HG02610 (cell line): ENCODE results near the gene GOLGA8K.
"Not testable (repeated sequence)": the region's sequence is repeated elsewhere in the genome, so short reads cannot be mapped to it uniquely, and the experiment has no call there.

Experiments used
- ATAC-seq: cut with Tn5 transposase; IDR thresholded peaks from one replicate; pipeline ENCODE4 v1.9.1; 2021; ENCODE audit warnings: mild to moderate bottlenecking, moderate library complexity; ENCODE audit not compliant: unreplicated experiment

The GOLGA8K gene, protein sequence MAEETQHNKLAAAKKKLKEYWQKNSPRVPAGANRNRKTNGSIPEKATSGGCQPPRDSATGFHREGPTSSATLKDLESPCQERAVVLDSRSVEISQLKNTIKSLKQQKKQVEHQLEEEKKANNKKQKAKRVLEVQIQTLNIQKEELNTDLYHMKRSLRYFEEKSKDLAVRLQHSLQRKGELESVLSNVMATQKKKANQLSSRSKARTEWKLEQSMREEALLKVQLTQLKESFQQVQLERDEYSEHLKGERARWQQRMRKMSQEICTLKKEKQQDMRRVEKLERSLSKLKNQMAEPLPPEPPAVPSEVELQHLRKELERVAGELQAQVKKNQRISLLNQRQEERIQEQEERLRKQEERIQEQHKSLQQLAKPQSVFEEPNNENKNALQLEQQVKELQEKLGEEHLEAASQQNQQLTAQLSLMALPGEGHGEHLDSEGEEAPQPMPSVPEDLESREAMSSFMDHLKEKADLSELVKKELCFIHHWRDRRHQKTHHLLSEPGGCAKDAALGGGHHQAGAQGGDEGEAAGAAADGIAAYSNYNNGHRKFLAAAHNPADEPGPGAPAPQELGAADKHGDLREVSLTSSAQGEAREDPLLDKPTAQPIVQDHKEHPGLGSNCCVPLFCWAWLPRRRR

DNA sequence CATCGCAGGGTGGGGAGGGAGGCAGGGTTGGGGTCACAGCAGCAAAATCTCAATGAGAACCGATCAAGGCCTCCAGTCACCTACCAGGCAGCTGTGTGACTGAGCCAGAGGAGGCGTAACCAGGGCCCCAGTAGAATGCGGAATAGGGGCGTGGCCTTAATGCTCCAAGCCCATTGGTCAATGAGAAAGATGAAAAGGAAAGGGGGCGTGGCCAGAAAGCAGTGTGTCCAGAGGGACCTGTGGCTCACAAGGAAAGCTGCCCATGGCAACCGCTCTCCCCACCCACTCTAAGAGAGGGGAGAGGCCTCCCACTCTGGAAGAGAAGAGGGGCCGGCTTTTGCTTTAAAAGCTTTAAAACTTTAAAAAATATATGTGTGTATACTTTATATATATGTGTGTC lies at the start of gene GOLGA8K:
TSS of gene GOLGA8K (minus strand) at position 101 of the 400 bp plus-strand sequence. CDS start at position 3, 98 bp downstream.
- not testable (repeated sequence) for ATAC-seq

DNA sequence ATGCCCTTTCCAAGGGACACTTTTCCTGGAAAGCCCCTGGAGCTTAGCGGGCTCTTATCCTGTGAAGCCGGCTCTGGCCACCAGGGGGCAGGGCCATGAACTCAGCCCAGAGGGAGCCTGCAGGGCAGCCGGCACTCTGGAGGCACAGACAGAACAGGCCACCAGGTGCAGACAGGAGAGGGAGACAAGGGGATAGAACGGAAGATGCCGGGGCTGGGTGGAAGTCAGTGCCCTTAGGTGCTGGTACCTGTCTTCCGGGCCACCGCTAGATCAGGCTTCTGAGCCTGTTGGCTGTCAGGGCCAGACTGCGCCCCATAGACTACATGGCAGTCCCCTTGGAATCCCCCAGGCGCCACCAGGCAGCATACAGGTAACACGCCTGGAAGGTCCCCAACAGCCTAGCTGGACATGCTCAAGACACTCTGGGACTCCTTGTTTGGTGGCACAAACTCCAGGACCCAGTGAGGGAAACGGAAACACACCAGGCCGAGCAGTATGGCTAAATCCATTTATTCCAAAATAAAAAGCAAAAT lies 37.4 kb upstream of the GOLGA8K start:
- ATAC-seq, result not testable (repeated sequence)

DNA sequence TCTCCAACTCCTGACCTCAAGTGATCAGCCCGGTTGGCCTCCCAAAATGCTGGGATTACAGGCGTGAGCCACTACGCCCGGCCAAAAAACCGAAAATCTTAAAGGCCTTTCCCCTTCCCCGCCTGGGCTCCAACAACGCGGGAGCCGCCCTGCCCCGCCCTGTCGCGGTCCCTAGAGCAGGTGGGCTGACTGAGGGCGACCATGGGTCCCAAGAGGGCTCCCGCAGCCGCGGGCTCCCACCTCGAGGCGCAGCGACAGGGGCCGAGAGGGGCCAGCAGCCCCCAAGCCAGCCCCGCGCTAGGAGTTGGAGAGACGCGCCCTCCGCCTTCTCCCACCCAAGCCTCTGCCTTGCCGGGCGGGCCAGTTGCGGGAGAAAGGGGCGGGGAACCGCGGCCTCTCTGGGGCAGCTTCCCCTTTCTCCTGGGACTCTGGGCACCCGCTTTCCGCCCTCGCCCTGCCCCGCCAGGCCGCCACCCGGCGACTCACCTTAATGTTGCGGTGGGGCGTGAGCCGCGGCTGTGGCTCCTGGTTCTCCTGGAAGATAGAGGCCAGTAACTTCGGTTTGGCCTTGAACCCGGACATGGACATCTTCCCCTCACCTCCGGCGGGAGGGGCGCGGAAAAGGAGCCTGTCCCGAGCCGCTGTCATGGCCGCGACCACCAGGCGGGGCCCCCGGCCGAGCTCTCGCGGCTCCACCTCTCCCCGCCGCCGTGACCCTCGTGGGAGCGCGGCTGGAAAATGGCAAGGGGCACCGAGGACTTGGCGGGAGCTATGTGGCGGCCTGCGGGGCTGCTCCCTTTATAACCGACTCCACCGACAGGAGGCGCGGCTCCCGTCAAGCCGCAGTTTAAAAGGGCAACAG lies 31.2 kb upstream of the GOLGA8K start:
- not testable (repeated sequence) for ATAC-seq

DNA sequence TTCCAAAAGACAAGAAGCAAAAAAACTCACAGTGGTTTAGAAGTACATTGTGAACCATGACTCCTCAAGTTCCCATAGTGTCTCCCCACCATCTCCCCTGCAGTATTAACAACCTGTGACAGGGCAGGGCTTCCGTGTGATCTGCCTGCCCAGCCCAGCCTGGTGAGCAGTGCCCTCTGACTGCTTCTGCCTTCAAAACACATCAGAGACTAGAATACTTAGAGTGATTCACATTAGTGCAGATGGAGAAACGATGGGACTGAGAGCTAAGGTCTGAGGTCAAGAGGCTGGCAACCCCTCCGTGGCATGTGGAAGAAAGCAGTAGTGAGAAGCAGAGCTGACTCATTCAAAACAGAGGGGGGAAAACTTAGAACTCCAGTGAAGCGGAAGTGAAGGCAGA lies 24.5 kb upstream of the GOLGA8K start:
- not testable (repeated sequence) for ATAC-seq

DNA sequence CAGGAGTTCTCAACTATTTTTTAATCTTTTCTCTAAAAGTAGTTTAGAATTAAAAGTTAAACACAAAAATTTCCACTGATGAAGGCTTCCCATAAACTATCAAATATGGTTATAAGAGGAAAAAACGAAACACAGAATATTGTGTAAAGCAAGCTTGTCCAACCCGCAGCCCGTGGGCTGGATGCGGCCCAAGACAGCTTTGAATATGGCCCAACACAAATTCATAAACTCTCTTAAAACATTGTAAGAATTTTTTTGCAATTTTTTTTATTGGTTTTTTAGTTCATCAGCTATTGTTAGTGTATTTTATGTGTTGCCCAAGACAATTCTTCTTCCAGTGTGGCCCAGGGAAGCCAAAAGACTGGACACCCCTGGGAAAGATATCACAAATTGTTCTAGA lies 23.4 kb upstream of the GOLGA8K start:
- ATAC-seq, result not testable (repeated sequence)

DNA sequence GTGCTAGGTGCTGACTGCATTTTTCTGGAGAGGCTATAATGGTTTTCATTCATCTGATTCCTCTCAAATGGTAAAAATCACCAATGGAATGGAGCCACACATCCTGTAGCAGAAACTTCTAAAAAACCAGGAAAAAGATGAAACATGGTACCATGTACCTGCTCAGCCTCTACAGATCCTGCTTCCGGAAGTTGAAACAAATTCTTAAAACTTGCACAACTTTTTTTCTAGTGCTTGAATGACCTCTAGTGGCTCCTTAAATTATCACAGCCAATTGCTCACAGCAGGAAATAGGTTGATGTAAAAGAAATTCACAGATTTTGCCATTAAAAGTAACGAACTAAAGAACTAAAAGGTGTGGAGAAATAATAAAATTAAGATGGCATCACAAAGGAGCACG lies 4.8 kb upstream of the GOLGA8K start:
- ATAC-seq, result not testable (repeated sequence)

DNA sequence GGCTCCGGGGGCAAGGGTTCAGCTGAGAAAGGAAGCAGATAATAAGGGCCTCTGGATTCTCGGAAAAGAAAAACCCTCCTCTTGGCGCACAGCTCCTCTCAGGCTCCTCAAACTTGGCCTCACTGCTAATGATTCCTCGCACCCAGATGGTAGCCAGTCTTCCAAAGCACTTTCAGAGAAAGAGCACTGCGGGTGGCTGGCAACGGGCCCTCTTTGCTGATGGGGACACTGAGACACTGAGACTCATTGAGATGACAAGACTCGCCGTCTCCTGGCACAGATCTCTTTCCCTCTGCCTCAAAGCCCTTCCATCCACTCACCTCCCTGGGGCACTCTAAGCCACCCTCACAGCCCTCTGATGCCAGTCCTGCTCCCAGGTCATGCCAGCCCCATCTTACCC lies 6.6 kb downstream of the GOLGA8K start:
- not testable (repeated sequence) for ATAC-seq

DNA sequence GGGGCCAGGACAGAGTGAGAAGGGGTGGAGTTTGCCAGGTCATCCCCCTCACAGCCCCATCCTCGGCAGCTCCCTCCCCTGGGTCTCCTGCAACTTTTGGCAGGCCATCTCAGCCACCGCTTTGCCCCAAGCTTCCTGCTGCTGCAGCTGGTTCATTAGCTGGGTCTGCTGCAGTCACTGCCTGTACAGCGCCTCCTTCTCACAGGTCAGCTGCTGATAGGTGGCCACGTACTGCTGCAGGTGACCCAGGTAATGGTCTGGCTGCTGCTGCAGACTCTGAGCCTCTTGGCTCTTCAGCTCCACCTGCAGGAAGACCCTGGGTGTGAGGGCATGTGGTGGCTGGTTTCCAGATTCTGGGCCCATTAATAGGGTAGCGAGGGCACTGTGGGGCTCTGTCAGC lies 8.3 kb downstream of the GOLGA8K start:
- not testable (repeated sequence) for ATAC-seq

DNA sequence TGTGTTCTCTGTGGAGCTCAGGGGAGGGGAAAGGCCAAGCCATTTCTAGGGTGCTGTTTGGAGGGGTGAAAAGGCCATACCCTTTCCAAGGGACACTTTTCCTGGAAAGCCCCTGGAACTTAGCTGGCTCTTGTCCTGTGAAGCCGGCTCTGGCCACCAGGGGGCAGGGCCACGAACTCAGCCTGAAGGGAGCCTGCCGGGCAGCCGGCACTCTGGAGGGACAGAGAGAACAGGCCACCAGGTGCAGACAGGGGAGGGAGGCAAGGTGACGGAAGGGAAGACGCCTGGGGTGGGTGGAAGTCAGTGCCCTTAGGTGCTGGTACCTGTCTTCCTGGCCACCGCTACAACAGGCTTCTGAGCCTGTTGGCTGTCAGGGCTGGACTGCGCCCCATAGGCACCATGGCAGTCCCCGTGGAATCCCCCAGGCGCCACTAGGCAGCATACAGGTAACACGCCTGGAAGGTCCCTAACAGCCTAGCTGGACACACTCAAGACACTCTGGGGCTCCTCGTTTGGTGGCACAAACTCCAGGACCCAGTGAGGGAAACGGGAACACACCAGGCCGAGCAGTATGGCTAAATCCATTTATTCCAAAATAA lies 14.9 kb downstream of the GOLGA8K start:
- ATAC-seq, result not testable (repeated sequence)

DNA sequence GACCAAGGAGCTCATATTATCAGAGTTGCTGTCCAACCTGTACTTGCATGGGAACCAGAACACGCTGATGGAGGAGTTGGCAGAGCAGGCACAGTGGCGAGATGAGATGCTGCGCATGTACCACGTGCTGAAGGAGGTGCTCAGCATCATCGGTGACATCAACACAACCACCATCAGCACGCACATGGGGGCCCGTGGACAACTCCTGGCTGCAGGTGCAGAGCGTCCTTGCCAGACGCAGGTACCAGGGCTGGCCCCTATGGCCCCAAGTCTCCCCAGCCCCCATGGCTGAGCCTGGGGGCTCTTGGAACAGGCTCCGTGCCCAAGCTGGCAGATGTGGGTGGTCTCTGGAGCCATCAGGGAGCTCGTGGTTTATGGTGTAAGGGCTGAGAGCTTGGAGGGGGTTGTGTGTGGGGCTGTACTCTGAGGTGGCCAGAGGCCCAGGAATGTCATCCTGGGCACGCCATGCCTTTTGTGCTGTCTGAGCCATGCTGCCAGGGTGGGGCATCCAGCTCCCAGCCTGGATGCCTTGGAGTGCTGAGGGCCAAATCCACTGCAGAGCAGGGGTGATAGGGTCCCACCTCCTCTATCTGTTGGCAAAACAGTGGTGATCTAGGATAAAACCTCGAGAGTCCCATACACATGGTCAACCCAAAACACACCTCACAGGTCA lies 17.1 kb downstream of the GOLGA8K start:
- not testable (repeated sequence) for ATAC-seq

DNA sequence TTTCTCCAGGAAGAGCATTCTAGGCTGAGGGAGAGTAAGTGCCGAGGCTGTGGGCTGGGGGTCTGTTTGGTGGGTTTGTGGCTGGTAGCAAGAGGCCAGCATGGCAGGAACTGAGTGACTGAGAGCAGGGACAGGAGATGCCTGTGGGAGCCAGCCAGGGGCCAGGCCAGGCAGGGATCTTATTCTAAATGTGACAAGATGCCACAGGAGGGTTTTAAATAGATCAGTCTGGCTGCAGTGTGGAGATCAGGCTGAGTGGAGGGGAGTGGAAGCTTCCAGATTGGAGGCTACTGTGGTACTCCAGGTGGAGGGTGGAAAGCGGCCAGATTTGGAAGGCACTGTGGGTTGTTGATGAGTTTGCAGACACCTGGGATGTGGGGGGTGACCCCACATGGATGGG lies 28.9 kb downstream of the GOLGA8K start:
- ATAC-seq, result not testable (repeated sequence)

DNA sequence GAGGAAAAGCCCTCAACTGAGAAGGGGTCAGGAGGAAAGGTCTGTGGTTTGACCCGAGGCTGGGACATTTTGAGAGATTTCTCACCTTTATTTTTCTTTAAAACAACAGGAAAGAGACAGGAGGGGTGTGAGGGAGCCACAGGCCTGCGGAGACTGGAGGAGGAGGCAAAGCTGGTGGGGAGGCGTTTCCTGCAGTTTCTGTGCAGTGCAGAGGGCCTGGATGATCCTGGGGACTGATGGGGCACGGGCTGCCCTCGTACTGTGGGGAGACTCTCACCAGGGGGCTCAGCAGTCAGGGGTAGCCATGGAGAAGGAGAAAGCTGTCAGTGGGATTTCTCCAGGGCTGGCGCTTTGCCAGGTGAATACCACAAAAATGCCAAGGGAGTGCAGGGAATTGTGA lies 29.4 kb downstream of the GOLGA8K start:
- ATAC-seq, result not testable (repeated sequence)

DNA sequence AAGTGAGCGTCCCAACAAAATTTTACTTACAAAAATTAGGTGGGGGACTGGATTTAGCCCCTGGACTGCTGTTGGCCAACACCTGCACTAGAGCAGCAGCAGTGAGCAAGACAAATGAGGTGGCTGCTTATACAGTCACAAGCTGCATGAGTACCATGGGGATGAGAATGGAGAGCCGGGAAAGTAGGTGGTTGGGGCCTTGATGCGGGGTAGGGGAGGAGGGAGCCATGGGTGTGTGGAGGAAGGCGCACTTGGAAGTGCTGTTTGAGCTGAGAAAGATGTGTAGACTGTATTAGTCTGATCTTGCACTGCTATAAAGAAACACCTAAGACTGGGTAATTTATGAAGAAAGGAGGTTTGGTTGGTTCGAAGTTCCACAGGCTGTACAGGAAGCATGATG lies 31.0 kb downstream of the GOLGA8K start:
- ATAC-seq, result not testable (repeated sequence)

DNA sequence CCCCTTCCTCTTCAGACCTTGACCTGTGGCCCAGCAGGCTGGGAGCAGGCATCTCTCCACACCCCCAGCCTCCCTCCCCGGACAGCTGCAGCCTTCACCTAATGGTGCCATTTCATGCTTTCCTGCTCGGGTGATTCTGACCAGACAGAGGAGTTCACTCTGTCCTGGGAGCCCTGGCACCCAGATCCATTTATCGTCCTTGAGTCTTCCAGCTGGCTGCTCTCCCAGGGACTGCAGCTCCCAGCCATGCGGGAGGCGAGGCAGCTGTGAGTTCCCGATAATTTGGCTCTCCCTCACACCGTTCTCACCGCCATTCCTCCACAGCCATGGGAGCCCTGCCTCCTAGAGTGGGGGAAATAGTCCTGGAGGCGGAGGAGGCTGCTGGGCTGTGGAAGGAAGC lies 32.6 kb downstream of the GOLGA8K start:
- ATAC-seq, result not testable (repeated sequence)

DNA sequence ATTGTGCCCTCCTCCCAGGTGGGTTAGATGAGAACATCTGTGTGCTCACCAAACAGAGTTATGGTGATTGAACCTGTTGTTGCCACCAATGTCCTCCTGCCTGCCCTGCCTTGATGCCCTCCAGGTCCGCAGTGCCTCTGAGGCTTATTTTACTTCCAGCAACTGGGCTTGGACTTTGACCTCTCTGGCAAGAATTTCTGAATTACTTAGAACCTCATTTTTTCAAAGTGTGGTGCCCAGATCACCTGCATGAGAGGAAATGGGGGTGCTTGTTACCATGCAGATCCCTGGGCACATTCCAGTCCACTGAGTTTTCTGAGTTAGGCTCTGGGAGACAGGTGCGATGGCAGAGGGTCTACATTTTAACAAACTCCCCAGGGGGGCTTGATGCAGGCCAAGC lies 33.0 kb downstream of the GOLGA8K start:
- not testable (repeated sequence) for ATAC-seq

DNA sequence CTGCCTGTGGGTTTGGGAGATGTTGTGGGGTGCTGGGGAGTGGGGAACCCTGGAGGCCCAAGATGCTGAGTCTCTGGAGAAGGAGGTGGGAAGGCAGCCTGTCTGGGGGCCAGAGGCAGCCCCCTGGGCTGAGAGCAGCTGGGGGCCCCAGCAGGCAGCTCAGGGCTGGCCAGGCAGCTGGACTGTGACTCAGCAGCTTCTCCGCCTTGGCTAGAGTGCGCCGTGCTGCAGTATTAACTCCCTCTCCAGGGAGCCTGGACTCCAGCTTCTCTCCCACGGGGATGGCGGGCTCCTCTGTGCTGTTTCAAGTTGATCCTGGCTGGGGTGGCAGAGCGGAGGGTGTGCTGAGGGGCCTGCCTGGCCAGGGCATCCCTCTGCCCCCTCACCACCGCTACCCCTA lies 36.6 kb downstream of the GOLGA8K start:
- ATAC-seq, result not testable (repeated sequence)

DNA sequence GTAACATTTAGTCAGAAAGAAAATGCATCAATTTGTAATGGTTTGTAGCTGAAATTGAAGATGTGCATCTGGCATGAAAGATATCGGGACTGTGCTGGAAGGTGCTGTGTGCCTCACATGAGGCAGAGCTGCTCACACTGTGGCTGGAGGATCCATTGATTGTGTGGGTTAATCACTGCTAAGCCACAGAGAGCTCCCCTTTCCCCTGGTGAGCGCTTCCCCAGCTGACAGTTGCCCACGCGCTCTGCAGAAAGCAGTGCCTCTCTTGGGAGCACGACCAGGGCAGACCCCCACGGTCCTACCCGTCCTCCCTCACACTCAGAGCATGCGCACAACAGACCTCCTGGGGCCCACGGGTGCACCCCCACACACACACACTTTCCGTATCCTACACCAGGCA lies 37.1 kb downstream of the GOLGA8K start:
- not testable (repeated sequence) for ATAC-seq

DNA sequence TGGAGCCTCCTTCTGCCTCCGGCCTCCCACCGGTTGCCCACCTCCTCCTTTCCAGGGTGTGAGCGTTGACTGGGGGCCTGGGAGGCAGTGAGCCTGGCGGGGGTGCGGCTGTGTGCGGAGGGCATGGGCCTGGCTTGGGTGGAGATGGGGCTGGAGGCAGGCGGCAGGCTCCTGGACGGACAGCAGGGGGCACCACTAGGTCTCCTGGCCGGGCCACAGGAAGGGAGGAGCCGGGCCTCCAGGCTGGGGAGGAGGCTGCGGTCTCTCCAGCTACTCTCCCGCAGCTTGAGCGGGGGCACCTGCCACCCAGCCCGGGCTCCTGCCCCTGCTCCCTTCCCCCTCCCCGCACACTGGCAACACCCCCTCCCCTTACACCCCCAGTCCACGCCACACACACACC lies 38.1 kb downstream of the GOLGA8K start:
- ATAC-seq, result not testable (repeated sequence)

DNA sequence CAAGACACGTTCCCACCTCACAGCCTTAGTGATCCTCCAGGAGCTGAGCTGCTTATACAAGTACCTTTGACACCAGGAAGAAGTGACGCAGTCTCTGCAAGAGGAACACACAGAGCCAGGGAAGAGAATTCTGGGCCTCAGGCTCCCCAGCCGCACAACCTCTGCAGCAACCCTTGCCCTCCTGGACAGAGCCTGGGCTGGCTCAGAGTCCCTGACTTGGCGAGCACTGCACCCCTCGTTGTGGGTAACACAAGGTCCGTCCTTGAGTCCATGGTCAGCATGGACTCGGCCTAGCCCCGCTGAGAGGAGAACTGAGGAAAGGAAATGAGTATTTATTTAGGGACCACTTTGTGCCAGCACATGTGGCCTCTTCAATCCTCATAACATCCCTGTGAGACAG lies 39.6 kb downstream of the GOLGA8K start:
- not testable (repeated sequence) for ATAC-seq

DNA sequence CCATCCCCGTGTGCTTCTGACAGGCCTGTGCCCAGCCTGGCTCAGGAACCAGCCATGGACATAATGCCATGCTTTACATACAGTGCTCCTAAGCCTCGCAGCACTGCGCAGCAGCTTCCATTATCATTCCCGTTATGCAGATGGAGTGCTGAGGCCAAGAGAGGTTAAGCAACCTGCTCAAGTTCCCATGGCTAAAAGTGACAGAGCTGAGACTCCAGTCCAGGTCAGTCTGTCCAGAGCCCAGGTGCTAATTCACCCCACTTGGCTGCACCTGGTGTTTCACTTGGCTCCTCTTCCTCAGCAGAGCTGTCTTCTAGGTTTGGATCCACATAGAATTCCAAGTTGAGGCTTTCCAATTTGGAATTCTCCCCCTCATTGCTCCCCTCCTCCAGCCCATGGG lies 41.4 kb downstream of the GOLGA8K start:
- ATAC-seq, result not testable (repeated sequence)
